ENCODE results near the gene WDR31.

DNA sequence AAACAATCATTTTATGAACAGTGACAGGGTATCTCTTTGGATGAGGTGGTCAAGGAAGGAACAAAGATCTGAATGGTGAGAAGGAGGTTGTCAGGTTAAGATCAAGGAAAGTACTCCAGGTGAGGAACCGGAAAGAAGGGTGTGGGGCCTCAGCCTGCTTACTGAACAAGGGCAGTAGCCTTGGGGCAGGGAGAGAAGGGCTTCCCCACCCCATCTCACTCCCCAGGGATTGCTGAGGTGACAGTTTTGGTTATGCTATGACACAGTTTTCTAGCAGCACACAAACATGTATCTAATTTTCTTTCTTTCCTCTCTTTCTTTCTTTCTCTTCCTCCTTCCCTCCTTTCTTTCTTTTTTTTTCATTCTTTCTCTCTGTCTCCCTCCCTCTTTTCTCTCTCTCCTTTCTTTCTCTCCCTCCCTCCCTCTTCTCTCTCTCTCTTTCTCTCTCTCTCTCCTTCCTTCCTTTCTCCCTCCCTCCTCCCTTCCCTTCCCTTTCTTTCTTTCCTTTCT lies 40.8 kb upstream of the WDR31 start:
- TF ChIP-seq, protein P1, sequence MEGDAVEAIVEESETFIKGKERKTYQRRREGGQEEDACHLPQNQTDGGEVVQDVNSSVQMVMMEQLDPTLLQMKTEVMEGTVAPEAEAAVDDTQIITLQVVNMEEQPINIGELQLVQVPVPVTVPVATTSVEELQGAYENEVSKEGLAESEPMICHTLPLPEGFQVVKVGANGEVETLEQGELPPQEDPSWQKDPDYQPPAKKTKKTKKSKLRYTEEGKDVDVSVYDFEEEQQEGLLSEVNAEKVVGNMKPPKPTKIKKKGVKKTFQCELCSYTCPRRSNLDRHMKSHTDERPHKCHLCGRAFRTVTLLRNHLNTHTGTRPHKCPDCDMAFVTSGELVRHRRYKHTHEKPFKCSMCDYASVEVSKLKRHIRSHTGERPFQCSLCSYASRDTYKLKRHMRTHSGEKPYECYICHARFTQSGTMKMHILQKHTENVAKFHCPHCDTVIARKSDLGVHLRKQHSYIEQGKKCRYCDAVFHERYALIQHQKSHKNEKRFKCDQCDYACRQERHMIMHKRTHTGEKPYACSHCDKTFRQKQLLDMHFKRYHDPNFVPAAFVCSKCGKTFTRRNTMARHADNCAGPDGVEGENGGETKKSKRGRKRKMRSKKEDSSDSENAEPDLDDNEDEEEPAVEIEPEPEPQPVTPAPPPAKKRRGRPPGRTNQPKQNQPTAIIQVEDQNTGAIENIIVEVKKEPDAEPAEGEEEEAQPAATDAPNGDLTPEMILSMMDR (IDR thresholded peaks at IDR 0.05): no peak
- TF ChIP-seq POLR2A (IDR thresholded peaks at IDR 0.05) (no peak), POLR2AphosphoS5 (IDR thresholded peaks at IDR 0.05) (no peak)

Measured in stomach (tissue), 4 donors.